GM12891 (cell line): ENCODE results near the gene CCL8.

ENCODE experiments used
- PAX5 ChIP-seq: IDR thresholded peaks from 2 replicates; pipeline ENCODE4 v1.6.1; 2011; ENCODE audit warnings: low read length, moderate library complexity, mild to moderate bottlenecking; ENCODE audit not compliant: insufficient read depth, severe bottlenecking
- POLR2A ChIP-seq: IDR thresholded peaks from 2 replicates; pipeline ENCODE4 v1.6.1; 2011; ENCODE audit warnings: low read depth, low read length, control low read depth
- POLR2AphosphoS5 ChIP-seq: IDR thresholded peaks from 2 replicates; pipeline ENCODE4 v1.6.1; 2011; ENCODE audit warnings: low read depth, low read length, control low read depth
- POU2F2 ChIP-seq: IDR thresholded peaks from 2 replicates; pipeline ENCODE4 v1.6.1; 2011; ENCODE audit warnings: low read depth, mild to moderate bottlenecking, control low read depth, low read length, moderate library complexity
- TAF1 ChIP-seq: IDR thresholded peaks from 2 replicates; pipeline ENCODE4 v1.6.1; 2011; ENCODE audit warnings: low read depth, low read length, control low read depth

DNA sequence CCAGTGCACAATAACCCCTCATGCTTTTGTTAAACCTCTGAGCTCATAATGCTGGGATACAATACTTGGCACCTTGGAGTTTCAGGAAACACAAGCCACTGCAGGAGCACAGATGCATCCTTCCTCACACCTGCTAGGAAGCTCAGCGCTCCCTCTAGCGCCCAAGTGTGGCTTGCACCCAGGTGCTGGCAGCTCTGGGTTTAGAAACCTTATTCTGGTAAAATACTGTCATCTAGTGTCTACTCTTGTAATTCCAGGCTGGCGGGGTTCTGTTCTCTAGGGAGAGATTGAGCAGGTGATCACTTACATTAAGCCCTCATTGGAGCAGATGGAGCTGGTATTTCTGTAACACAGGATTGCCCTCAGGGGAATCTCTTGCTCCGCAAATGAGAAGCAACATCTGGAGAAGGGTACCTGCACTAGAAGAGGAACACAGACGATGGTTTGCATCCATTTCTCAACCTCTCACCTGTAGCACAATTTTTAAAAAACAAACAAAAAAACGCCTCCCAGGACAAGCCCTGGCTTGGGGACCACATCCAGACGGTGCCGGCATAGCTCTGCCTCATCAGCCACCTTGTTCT lies 42.3 kb downstream of the CCL8 start:
- TF ChIP-seq POLR2A (no peak), TAF1 (no peak), POLR2AphosphoS5 (no peak), PAX5 (no peak), POU2F2 (peak; percentile 58; the same call in 1 of the 2 replicates)
